ENCODE measurements around the gene CCR7.

GRCh38 chr17:40517286-40517662 lies 48.0 kb downstream of the CCR7 start:
- TF ChIP-seq CTCF (IDR thresholded peaks at IDR 0.05): no peak
- no peak for TF ChIP-seq POLR2A (IDR thresholded peaks at IDR 0.05)
